HepG2 (cell line): Measurements from ENCODE around the gene TRIM8. TPM values are rescaled to one million over a fixed set of nuclear protein-coding genes. Genes with fewer than 3 reads are reported as not detected.

ENCODE experiments used
- ATAC-seq: fragments of 200-7000 bp; cut with Tn5 transposase; 3 replicates; pipeline ENCODE4 v1.9.1; 2020; ENCODE audit warnings: mild to moderate bottlenecking, moderate library complexity
- BruUV-seq: library from RNA; stranded (reverse); fragments of 400-500 nt; replicated peaks from 2 replicates; lab custom pipeline; 2021; lab: Mats Ljungman, UMichigan
- CTCF ChIA-PET: fragments of 300-600 bp; formaldehyde crosslinking; extraction: SDS; loops from one replicate; lab custom pipeline; 2021; ENCODE audit warnings: low total read pairs, inconsistent platforms, low intra/inter-chr PET ratio; lab: Yijun Ruan, JAX
- POLR2A ChIA-PET: fragments of 350-600 bp; sonication (Branson Sonifier 250); formaldehyde crosslinking; loops from one replicate; lab custom pipeline; 2020; ENCODE audit warnings: antibody characterized with exemption, inconsistent platforms; lab: Yijun Ruan, JAX
- DNase-seq: peaks from one replicate; pipeline ENCODE4 v3.0.0-alpha.2; 2015; ENCODE audit warnings: low spot score
- FAIRE-seq: peaks from 3 replicates; lab custom pipeline; 2011; peaks lifted over from hg19 to GRCh38; lab: Jason Lieb, UNC
- H2AFZ ChIP-seq: one replicate; pipeline ENCODE4 v1.6.1; 2011; ENCODE audit warnings: low read length, inconsistent platforms
- H3K27ac ChIP-seq: fragments of 300-600 bp; 3 replicates; pipeline ENCODE4 v1.8.0; 2011; ENCODE audit warnings: mixed run types, mild to moderate bottlenecking, mixed read lengths, low read length, inconsistent platforms; ENCODE audit not compliant: insufficient read depth; ENCODE audit errors: extremely low read length
- H3K27me3 ChIP-seq, 2 experiments: fragments of 200-600 bp in 1 of 2; 2 replicates in 1 of 2; 3 replicates in 1 of 2; pipeline versions ENCODE4 v1.6.0 to v1.8.0; 2011; ENCODE audit warnings: low read length in 2 of 2, mild to moderate bottlenecking in 2 of 2, moderate library complexity in 2 of 2, inconsistent platforms in 1 of 2; ENCODE audit not compliant: insufficient read depth in 2 of 2, control insufficient read depth in 1 of 2
- H3K36me3 ChIP-seq, 2 experiments: fragments of 200-600 bp in 1 of 2; replicated peaks in 1 of 2; 2 replicates in 1 of 2; 3 replicates in 1 of 2; pipeline versions ENCODE4 v1.5.1 to v1.8.0; 2011; ENCODE audit warnings: low read length in 2 of 2, inconsistent platforms in 1 of 2; ENCODE audit not compliant: insufficient read depth in 2 of 2, control insufficient read depth in 1 of 2
- H3K4me1 ChIP-seq: 2 replicates; pipeline ENCODE4 v1.5.1; 2012; ENCODE audit warnings: low read length, inconsistent platforms; ENCODE audit not compliant: insufficient read depth
- H3K4me2 ChIP-seq: 2 replicates; pipeline ENCODE4 v1.6.0; 2011; ENCODE audit warnings: low read depth, low read length, inconsistent platforms
- H3K4me3 ChIP-seq, 3 experiments: fragments of 200-600 bp in 1 of 3; sonication (generic), shearing (Covaris generic) in 1 of 3; replicated peaks in 1 of 3; 2 replicates each; pipeline ENCODE4 v1.5.1; 2011 to 2016; ENCODE audit warnings: low read length in 3 of 3, inconsistent platforms in 2 of 3, low read depth in 2 of 3, mild to moderate bottlenecking in 2 of 3, control low read depth in 1 of 3, mixed read lengths in 1 of 3; ENCODE audit not compliant: insufficient read depth in 1 of 3
- H3K79me2 ChIP-seq: one replicate; pipeline ENCODE4 v1.6.1; 2011; ENCODE audit warnings: low read length, inconsistent platforms; ENCODE audit not compliant: insufficient read depth
- H3K9ac ChIP-seq: 2 replicates; pipeline ENCODE4 v1.6.0; 2011; ENCODE audit warnings: mild to moderate bottlenecking, low read depth, low read length, inconsistent platforms; ENCODE audit not compliant: insufficient read depth
- H3K9me3 ChIP-seq: 2 replicates; pipeline ENCODE4 v1.5.1; 2012; ENCODE audit warnings: mild to moderate bottlenecking, low read length
- H4K20me1 ChIP-seq: 2 replicates; pipeline ENCODE4 v1.6.0; 2011; ENCODE audit warnings: inconsistent platforms, mild to moderate bottlenecking, low read length, moderate library complexity; ENCODE audit not compliant: insufficient read depth
- AGO1 ChIP-seq: fragments of 200-400 bp; formaldehyde crosslinking; IDR thresholded peaks from 2 replicates; pipeline ENCODE4 v1.6.1; 2017; ENCODE audit warnings: mild to moderate bottlenecking, low read depth, low read length, moderate library complexity; ENCODE audit not compliant: poor library complexity, severe bottlenecking
- FOXA1 ChIP-seq, 2 experiments: fragments of 450-650 bp in 1 of 2; sonication (generic) in 1 of 2; formaldehyde crosslinking in 1 of 2; IDR thresholded peaks; 2 replicates each; pipeline versions ENCODE4 v1.4.0 to v1.6.1; 2016 to 2020; ENCODE audit warnings: missing genetic modification reagents in 1 of 2
- GATAD2A ChIP-seq: IDR thresholded peaks from 2 replicates; pipeline ENCODE4 v1.6.1; 2016
- HMGXB4 ChIP-seq, 2 experiments: sonication (generic) in 1 of 2; formaldehyde crosslinking in 1 of 2; IDR thresholded peaks; 2 replicates each; pipeline versions ENCODE4 v1.4.0 to v1.6.1; 2018 to 2020; ENCODE audit warnings: missing genetic modification reagents in 2 of 2, borderline replicate concordance in 1 of 2, low read depth in 1 of 2, mild to moderate bottlenecking in 1 of 2, missing biosample characterization in 1 of 2
- SAP130 ChIP-seq: IDR thresholded peaks from 2 replicates; pipeline ENCODE4 v1.6.1; 2016; ENCODE audit warnings: low read depth
- SOX13 ChIP-seq, 3 experiments: fragments of 450-650 bp in 1 of 3; sonication (generic) in 1 of 3; formaldehyde crosslinking in 1 of 3; IDR thresholded peaks in 2 of 3; conservative IDR thresholded peaks in 1 of 3; 2 replicates each; pipeline versions ENCODE4 v1.5.0 to v1.6.1; 2016 to 2020; ENCODE audit warnings: antibody characterized with exemption in 1 of 3, mild to moderate bottlenecking in 1 of 3, missing compliant biosample characterization in 1 of 3, missing genetic modification reagents in 1 of 3, moderate library complexity in 1 of 3
- SOX5 ChIP-seq: IDR thresholded peaks from 2 replicates; pipeline ENCODE4 v1.6.1; 2016; ENCODE audit warnings: borderline replicate concordance
- TOPORS ChIP-seq: sonication (generic); formaldehyde crosslinking; IDR thresholded peaks from 2 replicates; pipeline ENCODE4 v1.8.0; 2023; ENCODE audit warnings: mild to moderate bottlenecking, missing genetic modification reagents
- TP53 ChIP-seq: sonication (generic); formaldehyde crosslinking; conservative IDR thresholded peaks from 2 replicates; pipeline ENCODE4 v1.4.0; 2020; ENCODE audit warnings: missing genetic modification reagents
- ZNF687 ChIP-seq: sonication (generic); formaldehyde crosslinking; IDR thresholded peaks from 2 replicates; pipeline ENCODE4 v1.5.1; 2020; ENCODE audit warnings: mild to moderate bottlenecking, missing genetic modification reagents, moderate library complexity
- WGBS: methylation state at CpG from one replicate; pipeline ENCODE4 v1.1.6; 2017; ENCODE audit warnings: low lambda C conversion rate; 5-methylcytosine and 5-hydroxymethylcytosine counted together
- in situ Hi-C: cut with HindIII; loops from 2 replicates; pipeline ENCODE4 v1.10.0; 2017; ENCODE audit warnings: low pct_unique_long_range_greater_than_20kb; ENCODE audit not compliant: extremely low pct_ligation_motif_present
- intact Hi-C: fragments of 100-400 bp; cut with micrococcal nuclease; formaldehyde crosslinking; loops from one replicate; pipeline ENCODE4 v1.10.0; 2022; ENCODE audit not compliant: unreplicated experiment
- polyA plus RNA-seq, 8 experiments: library from polyadenylated mRNA; depleted of rRNA in 3 of 8; stranded (reverse) in 7 of 8; unstranded in 1 of 8; fragments of >200 nt; fragmentation: Illumina TruSeq in 4 of 8; extraction: Trizol in 4 of 8; gene quantifications; 2 replicates each; pipeline versions ENCODE4 v1.2.1 to v1.2.3, GENCODE V29; 2011 to 2016; ENCODE audit warnings: low read depth in 4 of 8, missing spikeins in 1 of 8, mixed read lengths in 1 of 8; ENCODE audit not compliant: insufficient read depth in 1 of 8
- total RNA-seq, 5 experiments: library from RNA; depleted of rRNA; stranded (reverse); fragments of >200 nt; fragmentation: Illumina TruSeq; extraction: Trizol; gene quantifications; 2 replicates each; pipeline ENCODE4 v1.2.3, GENCODE V29; 2016; ENCODE audit warnings: low read depth in 1 of 5
- TF ChIP-seq, protein P1 (sequence below): sonication (generic); formaldehyde crosslinking; IDR thresholded peaks from 2 replicates; pipeline ENCODE4 v1.4.0; 2020; ENCODE audit warnings: missing genetic modification reagents
- TF ChIP-seq, protein P2 (sequence below): sonication (generic); formaldehyde crosslinking; IDR thresholded peaks from 2 replicates; pipeline ENCODE4 v1.5.1; 2020; ENCODE audit warnings: missing genetic modification reagents, mild to moderate bottlenecking, borderline replicate concordance

TRIM8 gene
- total and polyA plus RNA-seq, 2 of the 13 experiments (the other 11 are each of a cell fraction or from before 2014, with no cell fraction given) = 38.9 to 66.5 TPM

GRCh38 chr10:102621443-102622325 lies 22.6 kb upstream of the TRIM8 start:
- no TSS peak for BruUV-seq
- ChIA-PET POLR2A (interaction anchor here (0.7 to 2.0 kb wide), 4 partner anchors 20 to 24 kb away, joined by 3 to 8 read pairs (median 4); no protein-coding TSS in a partner anchor), CTCF (no interaction called here)
- Histone ChIP-seq H3K4me1 (peaks cover 50% of the 10 kb centered on the region), H3K79me2 (no peaks in the 10 kb centered on the region), H3K27me3 (no peaks in the 10 kb centered on the region), H3K27ac (peak overlapping the region; percentile 30), H3K36me3 (peaks cover 6 to 13% of the 10 kb centered on the region in 2 experiments; a peak in 4 of 5 replicates), H4K20me1 (no peaks in the 10 kb centered on the region), H2AFZ (no peak overlapping the region), H3K9me3 (no peaks in the 10 kb centered on the region), H3K4me3 (no peak overlapping the region; a peak in 1 of 6 replicates), H3K4me2 (peak overlapping the region; percentile 28; the same call in 1 of the 2 replicates), H3K9ac (peak overlapping the region; percentile 12; the same call in 1 of the 2 replicates)
- FAIRE-seq (no peak), ATAC-seq (peak; percentile 63), DNase-seq (peak; percentile 60)
- in situ Hi-C loops = no loop called here
- WGBS = 64% methylated on average over 11 of the region's 13 CpGs
- intact Hi-C loops = no loop called here
- 0 out of 2 replicates have a peak, but pooled peaks have one; percentile 23 for TF ChIP-seq SAP130 (CRISPR knock-in tag)
- TF ChIP-seq, protein P1, sequence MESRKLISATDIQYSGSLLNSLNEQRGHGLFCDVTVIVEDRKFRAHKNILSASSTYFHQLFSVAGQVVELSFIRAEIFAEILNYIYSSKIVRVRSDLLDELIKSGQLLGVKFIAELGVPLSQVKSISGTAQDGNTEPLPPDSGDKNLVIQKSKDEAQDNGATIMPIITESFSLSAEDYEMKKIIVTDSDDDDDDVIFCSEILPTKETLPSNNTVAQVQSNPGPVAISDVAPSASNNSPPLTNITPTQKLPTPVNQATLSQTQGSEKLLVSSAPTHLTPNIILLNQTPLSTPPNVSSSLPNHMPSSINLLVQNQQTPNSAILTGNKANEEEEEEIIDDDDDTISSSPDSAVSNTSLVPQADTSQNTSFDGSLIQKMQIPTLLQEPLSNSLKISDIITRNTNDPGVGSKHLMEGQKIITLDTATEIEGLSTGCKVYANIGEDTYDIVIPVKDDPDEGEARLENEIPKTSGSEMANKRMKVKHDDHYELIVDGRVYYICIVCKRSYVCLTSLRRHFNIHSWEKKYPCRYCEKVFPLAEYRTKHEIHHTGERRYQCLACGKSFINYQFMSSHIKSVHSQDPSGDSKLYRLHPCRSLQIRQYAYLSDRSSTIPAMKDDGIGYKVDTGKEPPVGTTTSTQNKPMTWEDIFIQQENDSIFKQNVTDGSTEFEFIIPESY (CRISPR knock-in tag) = peak; percentile 53; the same call in 1 of the 2 replicates
- TF ChIP-seq, protein P2, sequence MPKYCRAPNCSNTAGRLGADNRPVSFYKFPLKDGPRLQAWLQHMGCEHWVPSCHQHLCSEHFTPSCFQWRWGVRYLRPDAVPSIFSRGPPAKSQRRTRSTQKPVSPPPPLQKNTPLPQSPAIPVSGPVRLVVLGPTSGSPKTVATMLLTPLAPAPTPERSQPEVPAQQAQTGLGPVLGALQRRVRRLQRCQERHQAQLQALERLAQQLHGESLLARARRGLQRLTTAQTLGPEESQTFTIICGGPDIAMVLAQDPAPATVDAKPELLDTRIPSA = no peak
- peak; percentile 59 for TF ChIP-seq ZNF687 (CRISPR knock-in tag)
- no peak for TF ChIP-seq TOPORS (CRISPR knock-in tag)
- TF ChIP-seq HMGXB4 (CRISPR knock-in tag; IDR thresholded peaks at IDR 0.05; ENCODE audit: borderline replicate concordance in 1 of 2, low read depth in 1 of 2) = no peak
- TF ChIP-seq SOX5 (CRISPR knock-in tag) = peak; percentile 77; the same call in 1 of the 2 replicates
- TF ChIP-seq GATAD2A (CRISPR knock-in tag) = peak; percentile 55
- no peak for TF ChIP-seq SOX13 (IDR thresholded peaks at IDR 0.05)
- peak in 1 of 2 experiments; percentile 80; a peak in 2 of 4 replicates for TF ChIP-seq SOX13 (CRISPR knock-in tag; conservative IDR thresholded peaks at IDR 0.05 in 1 of 2, IDR thresholded peaks at IDR 0.05 in 1 of 2)
- TF ChIP-seq AGO1 = no peak
- no peak for TF ChIP-seq FOXA1 (IDR thresholded peaks at IDR 0.05)
- TF ChIP-seq FOXA1 (CRISPR knock-in tag; IDR thresholded peaks at IDR 0.05) = peak; percentile 69
- TF ChIP-seq TP53 (CRISPR knock-in tag) = no peak
